GM13977 (cell line): ENCODE data around the gene NPL.

ENCODE experiments used
- DNase-seq: peaks from one replicate; pipeline ENCODE4 v3.0.0; 2012; ENCODE audit warnings: low spot score
- in situ Hi-C: fragments of 300-500 bp; cut with MboI; formaldehyde crosslinking; loops from one replicate; pipeline ENCODE4 v1.12.0; 2022; ENCODE audit warnings: low sequenced_read_pairs, low pct_unique_long_range_greater_than_20kb, mixed read lengths, inconsistent platforms; ENCODE audit not compliant: unreplicated experiment
- TF ChIP-seq, protein P1 (sequence below): IDR thresholded peaks from 2 replicates; pipeline ENCODE4 v1.5.1; 2012; ENCODE audit warnings: mild to moderate bottlenecking, control low read depth; ENCODE audit not compliant: insufficient read depth; ENCODE audit errors: extremely low read depth, missing control alignments

The NPL gene

DNA sequence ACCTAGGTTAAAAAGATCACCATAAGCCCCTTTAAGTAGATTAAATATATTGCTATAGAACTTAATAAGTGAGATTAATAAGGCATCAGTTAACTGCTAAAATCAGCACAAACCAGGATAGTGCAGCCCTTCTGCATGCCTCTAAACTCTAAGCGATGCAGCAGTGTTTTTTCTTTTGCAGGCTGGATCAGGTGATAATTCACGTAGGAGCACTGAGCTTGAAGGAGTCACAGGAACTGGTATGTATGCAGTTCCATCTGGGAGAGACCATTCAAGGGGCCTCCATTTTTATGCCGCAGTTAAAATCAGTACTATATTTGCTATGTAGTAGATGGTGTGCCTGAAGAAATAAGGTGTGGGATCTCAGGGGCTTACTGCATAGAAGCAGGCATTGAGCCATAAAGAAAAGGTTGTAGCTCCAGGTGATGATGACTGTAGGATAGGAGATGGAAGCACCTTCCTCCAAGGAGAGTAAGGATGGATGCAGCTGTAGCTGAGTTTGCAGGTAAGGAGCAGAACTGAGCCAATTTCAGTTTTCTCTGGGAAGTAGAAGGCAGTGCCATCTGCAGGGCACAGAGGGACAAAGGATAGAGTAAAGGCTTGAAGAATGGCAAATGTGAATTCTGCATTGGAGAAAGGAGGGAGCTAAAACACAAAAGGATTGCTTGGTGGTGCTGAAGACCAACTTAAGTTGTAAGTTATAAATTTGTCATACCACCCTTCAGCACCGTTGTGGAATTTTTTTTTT is 22.6 kb downstream of the NPL start:
- TF ChIP-seq, protein P1, sequence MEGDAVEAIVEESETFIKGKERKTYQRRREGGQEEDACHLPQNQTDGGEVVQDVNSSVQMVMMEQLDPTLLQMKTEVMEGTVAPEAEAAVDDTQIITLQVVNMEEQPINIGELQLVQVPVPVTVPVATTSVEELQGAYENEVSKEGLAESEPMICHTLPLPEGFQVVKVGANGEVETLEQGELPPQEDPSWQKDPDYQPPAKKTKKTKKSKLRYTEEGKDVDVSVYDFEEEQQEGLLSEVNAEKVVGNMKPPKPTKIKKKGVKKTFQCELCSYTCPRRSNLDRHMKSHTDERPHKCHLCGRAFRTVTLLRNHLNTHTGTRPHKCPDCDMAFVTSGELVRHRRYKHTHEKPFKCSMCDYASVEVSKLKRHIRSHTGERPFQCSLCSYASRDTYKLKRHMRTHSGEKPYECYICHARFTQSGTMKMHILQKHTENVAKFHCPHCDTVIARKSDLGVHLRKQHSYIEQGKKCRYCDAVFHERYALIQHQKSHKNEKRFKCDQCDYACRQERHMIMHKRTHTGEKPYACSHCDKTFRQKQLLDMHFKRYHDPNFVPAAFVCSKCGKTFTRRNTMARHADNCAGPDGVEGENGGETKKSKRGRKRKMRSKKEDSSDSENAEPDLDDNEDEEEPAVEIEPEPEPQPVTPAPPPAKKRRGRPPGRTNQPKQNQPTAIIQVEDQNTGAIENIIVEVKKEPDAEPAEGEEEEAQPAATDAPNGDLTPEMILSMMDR, result no peak
- DNase-seq, result no peak
- in situ Hi-C loops, result no loop called here

DNA sequence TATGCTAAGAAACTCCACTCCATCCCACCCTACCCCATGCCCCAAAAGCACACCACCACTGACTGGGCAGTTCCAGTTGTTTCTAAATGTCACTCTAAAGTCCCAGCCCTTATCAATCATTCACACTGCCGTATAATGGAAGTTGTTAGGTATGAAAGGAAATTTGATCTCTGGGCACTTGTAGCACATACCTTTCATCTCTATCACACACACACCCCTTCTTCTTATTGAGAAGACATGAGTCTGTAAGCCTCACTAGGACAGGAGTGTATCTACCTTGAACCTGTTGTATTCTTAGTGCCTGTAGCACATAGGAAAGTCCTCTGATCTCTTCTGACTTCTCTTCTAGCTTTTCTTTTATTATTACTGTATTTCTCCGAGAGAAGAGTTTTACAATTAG is 27.3 kb downstream of the NPL start:
- TF ChIP-seq, protein P1, result no peak
- no peak for DNase-seq

DNA sequence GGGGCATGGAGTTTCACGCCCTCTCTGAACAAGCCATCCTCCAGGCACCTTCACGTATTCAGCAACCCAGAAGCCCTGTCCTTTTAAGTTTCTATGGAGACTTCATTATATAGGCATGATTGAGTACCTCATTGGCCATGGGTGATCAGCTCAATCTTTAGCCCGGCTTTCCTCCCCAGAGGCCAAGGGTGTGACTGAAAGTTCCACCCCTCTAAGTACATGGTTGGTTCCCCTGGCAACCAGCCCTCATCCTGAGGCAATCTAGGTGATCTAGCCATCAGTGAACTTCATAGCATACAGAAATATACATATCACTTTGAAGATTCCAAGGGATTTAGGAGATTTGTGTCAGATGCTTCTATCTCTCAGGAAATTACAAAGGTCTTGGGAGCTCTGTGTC is 28.2 kb downstream of the NPL start:
- in situ Hi-C loops, result no loop called here
- TF ChIP-seq, protein P1, result no peak
- DNase-seq, result no peak

More for the DNA sequence above, 27.3 kb downstream of the NPL start:
- in situ Hi-C loops, result no loop called here

DNA sequence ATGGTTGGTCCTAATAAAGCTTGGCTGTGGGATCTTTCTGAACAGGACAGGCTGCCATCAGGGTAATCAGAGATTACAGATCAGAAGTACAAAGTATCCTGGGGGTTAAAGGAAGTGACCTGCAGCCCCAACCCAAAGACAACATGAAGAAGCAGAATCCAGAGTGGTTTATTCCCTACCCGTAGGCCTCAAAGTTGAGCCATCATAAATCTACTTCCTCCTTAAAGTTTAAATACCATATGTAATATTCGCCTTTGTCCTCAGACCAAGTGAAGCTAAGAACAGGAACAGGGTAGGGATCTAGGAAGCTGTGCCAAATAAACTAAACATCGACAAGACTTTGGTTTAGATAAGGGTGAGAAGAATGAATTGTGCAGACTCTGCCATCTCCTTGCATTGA is 33.6 kb downstream of the NPL start:
- DNase-seq, result no peak
- TF ChIP-seq, protein P1, result no peak
- in situ Hi-C loops, result no loop called here

DNA sequence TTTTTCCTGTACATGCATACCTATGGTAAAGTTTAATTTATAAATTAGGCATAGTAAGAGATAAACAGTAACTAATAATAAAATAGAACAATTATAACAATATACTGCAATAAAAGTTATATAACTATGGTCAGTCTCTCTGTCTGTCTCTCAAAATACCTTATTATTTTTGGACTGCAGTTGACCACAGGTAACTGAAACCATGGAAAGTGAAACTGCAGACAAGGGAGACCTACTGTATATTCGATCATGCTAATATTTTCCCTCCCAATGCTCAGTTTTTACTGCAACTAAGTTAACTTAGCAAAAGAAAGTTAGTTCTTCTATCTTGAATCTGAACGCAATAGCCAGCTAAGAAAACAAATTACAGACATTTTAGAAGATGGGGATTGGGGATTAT is 37.3 kb downstream of the NPL start:
- in situ Hi-C loops, result no loop called here
- TF ChIP-seq, protein P1, result no peak
- DNase-seq, result no peak

DNA sequence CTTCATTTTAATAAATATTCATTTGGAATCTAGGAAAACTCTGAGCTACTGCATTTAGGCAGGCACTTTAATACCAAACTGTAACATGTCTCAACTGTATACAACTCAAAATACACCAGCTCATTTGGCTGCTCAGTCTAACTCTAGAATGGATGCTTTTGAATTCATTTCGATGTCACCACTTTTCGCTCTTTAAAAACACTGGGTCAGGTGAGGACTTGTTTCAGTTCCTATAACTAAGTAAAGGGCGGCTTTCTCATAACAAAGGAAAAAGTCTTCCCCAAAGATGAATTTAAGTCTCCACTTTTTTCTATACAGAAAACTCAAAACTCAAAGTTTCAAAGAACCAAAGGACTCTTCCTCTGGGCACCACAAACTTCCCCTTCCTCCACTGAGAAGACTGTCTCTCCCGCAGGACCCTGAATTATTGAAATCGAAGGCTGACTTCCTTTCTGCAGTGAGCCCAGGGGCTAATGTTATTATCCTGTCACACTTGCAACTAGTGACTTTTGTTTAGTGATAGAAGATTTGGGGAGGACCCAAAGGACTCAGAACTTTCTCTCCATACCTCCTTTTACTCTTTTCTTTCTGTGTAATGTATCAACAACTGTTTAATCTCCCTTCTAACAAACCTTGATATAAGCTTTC is 39.8 kb downstream of the NPL start:
- TF ChIP-seq, protein P1, result no peak
- peak; percentile 28 for DNase-seq
- in situ Hi-C loops, result no loop called here
